Smooth muscle cell (in vitro differentiated cells): ENCODE measurements around the gene PRDM10. TPM values are rescaled to one million over a fixed set of nuclear protein-coding genes. Genes with fewer than 3 reads are reported as not detected.

Source experiments
- DNase-seq: peaks from one replicate; lab custom pipeline; 2025; ENCODE audit not compliant: unreplicated experiment; lab: John Stamatoyannopoulos, UW
- H2AFZ ChIP-seq: fragments of 200-600 bp; sonication (generic); 2 replicates; pipeline ENCODE4 v1.6.0; 2016; ENCODE audit warnings: antibody characterized with exemption, low read depth, mild to moderate bottlenecking
- H3F3A ChIP-seq: fragments of 200-600 bp; sonication (generic); 2 replicates; pipeline ENCODE4 v1.6.0; 2017; ENCODE audit warnings: antibody characterized with exemption, low read depth
- H3K27ac ChIP-seq: fragments of 200-600 bp; sonication (generic); 2 replicates; pipeline ENCODE4 v1.5.1; 2016; ENCODE audit warnings: low read depth, mild to moderate bottlenecking
- H3K27me3 ChIP-seq: fragments of 200-600 bp; sonication (generic); 2 replicates; pipeline ENCODE4 v1.6.1; 2016; ENCODE audit warnings: low read depth, mild to moderate bottlenecking
- H3K36me3 ChIP-seq: fragments of 200-600 bp; sonication (generic); 2 replicates; pipeline ENCODE4 v1.5.1; 2016; ENCODE audit warnings: low read depth
- H3K4me1 ChIP-seq: fragments of 200-600 bp; sonication (generic); 2 replicates; pipeline ENCODE4 v1.5.1; 2016; ENCODE audit warnings: low read depth
- H3K4me2 ChIP-seq: fragments of 200-600 bp; sonication (generic); 2 replicates; pipeline ENCODE4 v1.6.0; 2016; ENCODE audit warnings: mild to moderate bottlenecking
- H3K4me3 ChIP-seq: fragments of 200-600 bp; sonication (generic); 2 replicates; pipeline ENCODE4 v1.5.1; 2016; ENCODE audit warnings: mild to moderate bottlenecking
- H3K79me2 ChIP-seq: fragments of 200-600 bp; sonication (generic); 2 replicates; pipeline ENCODE4 v1.6.0; 2016; ENCODE audit warnings: low read depth, mild to moderate bottlenecking
- H3K9ac ChIP-seq: fragments of 200-600 bp; sonication (generic); 2 replicates; pipeline ENCODE4 v1.6.0; 2016; ENCODE audit warnings: low read depth
- H3K9me3 ChIP-seq: fragments of 200-600 bp; sonication (generic); replicated peaks from 2 replicates; pipeline ENCODE4 v1.5.1; 2016; ENCODE audit warnings: low read depth
- H4K20me1 ChIP-seq: fragments of 200-600 bp; sonication (generic); 2 replicates; pipeline ENCODE4 v1.6.0; 2016; ENCODE audit warnings: low read depth
- whole genome bisulfite sequencing: methylation state at CpG from one replicate; pipeline ENCODE4 v1.1.7; 2016; ENCODE audit warnings: low lambda C conversion rate; 5-methylcytosine and 5-hydroxymethylcytosine counted together
- polyA plus RNA-seq: library from polyadenylated mRNA; unstranded; fragments of >200 nt; fragmentation: Nextera tagmentation; extraction: Ambion mirVana; gene quantifications from 2 replicates; pipeline ENCODE4 v1.2.1, GENCODE V29; 2016
- total RNA-seq: library from RNA; depleted of rRNA; stranded (reverse); fragments of >200 nt; gene quantifications from 2 replicates; pipeline ENCODE4 v1.2.3, GENCODE V29; 2014
- TF ChIP-seq, protein P1 (sequence below): fragments of 200-600 bp; sonication (generic); IDR thresholded peaks from 2 replicates; pipeline ENCODE4 v1.5.1; 2017; ENCODE audit warnings: borderline replicate concordance, mild to moderate bottlenecking, antibody characterized with exemption; ENCODE audit not compliant: insufficient read depth, poor library complexity, severe bottlenecking

The PRDM10 gene
- total and polyA plus RNA-seq, 2 experiments from 2014 or later, result 3.7 to 12.2 TPM

DNA sequence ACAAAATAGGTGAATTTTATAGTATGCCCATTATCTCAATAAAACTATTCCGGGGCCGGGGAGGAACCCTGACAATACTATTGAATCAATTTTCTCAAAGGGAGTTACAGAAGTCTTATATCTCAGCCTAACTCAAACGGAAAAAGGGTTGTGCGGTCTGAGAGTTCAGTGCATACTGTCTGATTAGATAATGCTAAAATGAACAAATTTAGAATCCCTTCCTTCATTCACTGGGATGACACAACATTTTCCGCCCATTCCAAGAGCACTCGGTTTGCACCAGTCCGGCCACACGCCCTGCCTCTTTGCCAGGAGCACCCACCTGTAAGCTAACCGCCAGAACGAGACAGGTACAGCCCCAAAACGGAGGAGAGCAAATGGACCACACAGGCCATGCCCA lies 57.3 kb downstream of the PRDM10 start:
- Histone ChIP-seq H3K9me3 (no peaks in the 10 kb centered on the region), H3K9ac (no peak overlapping the region), H2AFZ (no peak overlapping the region), H3F3A (no peaks in the 10 kb centered on the region), H3K27ac (no peak overlapping the region), H3K36me3 (no peaks in the 10 kb centered on the region), H3K27me3 (no peaks in the 10 kb centered on the region), H3K79me2 (no peaks in the 10 kb centered on the region), H4K20me1 (peaks cover 34% of the 10 kb centered on the region), H3K4me3 (no peak overlapping the region), H3K4me2 (no peak overlapping the region), H3K4me1 (peaks cover 3% of the 10 kb centered on the region)
- no peak for DNase-seq
- TF ChIP-seq, protein P1, sequence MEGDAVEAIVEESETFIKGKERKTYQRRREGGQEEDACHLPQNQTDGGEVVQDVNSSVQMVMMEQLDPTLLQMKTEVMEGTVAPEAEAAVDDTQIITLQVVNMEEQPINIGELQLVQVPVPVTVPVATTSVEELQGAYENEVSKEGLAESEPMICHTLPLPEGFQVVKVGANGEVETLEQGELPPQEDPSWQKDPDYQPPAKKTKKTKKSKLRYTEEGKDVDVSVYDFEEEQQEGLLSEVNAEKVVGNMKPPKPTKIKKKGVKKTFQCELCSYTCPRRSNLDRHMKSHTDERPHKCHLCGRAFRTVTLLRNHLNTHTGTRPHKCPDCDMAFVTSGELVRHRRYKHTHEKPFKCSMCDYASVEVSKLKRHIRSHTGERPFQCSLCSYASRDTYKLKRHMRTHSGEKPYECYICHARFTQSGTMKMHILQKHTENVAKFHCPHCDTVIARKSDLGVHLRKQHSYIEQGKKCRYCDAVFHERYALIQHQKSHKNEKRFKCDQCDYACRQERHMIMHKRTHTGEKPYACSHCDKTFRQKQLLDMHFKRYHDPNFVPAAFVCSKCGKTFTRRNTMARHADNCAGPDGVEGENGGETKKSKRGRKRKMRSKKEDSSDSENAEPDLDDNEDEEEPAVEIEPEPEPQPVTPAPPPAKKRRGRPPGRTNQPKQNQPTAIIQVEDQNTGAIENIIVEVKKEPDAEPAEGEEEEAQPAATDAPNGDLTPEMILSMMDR, result no peak
- WGBS, result 93% methylated on average over 11 of the region's 11 CpGs

DNA sequence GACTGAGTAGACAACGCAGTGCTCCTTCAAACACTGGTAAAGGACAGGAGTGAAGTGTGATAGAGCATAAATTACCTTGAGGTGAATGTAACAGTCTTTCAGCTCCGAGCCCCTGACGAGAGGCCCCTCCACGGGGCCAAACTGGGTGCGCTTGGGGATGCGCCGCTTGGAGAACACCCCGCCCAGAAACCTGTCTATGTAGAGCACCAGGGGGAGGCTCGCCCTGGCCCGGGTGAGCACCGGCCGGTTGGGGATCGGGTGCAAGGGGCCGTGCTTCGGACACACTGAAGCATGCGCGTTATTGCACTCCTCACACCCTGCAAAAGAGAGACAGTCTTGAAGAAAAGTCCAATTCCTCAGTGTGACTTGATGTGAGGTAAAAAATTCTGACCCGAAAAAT lies 57.9 kb downstream of the PRDM10 start:
- no peak overlapping the region for H3K27ac ChIP-seq
- no peak overlapping the region for H3K4me2 ChIP-seq
- TF ChIP-seq, protein P1, result no peak
- no peak overlapping the region for H2AFZ ChIP-seq
- H3K27me3 ChIP-seq, result no peaks in the 10 kb centered on the region
- H3F3A ChIP-seq, result no peaks in the 10 kb centered on the region
- H3K9me3 ChIP-seq, result no peaks in the 10 kb centered on the region
- peaks cover 29% of the 10 kb centered on the region for H4K20me1 ChIP-seq
- DNase-seq, result no peak
- no peak overlapping the region for H3K4me3 ChIP-seq
- H3K9ac ChIP-seq, result no peak overlapping the region
- WGBS, result 97% methylated on average over 18 of the region's 18 CpGs
- H3K36me3 ChIP-seq, result no peaks in the 10 kb centered on the region
- peaks cover 3% of the 10 kb centered on the region for H3K4me1 ChIP-seq
- no peaks in the 10 kb centered on the region for H3K79me2 ChIP-seq

DNA sequence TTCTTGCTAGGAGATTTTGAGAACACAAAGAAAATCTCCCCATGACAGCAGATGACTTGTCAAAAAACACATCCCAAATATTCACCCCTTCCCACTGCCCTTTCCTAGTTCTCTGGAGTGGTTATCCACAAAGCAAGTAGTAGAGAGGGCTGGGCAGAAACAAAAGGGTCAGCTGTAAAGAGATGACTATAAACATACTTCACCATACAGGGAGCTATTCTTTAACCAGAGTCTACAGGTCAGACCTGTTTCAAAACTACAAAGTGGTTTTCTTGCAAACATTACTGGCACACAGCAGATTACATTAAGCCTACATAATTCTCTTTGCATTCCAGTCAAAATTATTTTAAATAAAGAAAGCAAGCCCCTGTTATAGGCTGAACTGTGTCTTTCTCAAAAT lies 59.6 kb downstream of the PRDM10 start:
- Histone ChIP-seq H2AFZ (no peak overlapping the region), H3K4me2 (no peak overlapping the region)

DNA sequence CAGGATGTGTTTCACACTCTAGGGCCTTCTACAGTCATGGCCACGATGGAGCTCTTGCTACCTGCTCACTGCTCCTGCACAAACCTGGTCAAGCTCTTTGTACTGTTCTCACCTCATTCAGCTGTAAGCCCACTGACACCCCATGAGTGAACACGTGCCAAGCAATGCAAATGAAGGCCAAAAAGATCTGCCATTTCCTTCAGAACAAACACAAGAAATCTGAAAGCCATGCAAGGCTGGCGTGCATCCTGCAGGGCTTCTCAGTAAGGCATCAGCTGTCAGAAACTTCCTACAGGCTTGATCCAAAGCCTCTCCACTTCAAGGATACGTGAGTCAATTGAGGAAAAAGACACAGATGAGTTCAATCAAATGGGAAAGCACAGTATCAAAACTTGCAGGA lies 63.1 kb downstream of the PRDM10 start:
- Histone ChIP-seq H3K79me2 (no peaks in the 10 kb centered on the region), H3K36me3 (no peaks in the 10 kb centered on the region), H4K20me1 (peaks cover 8% of the 10 kb centered on the region), H3K9ac (no peak overlapping the region), H3K4me2 (no peak overlapping the region), H3K9me3 (no peaks in the 10 kb centered on the region), H3K4me3 (no peak overlapping the region), H3F3A (no peaks in the 10 kb centered on the region), H2AFZ (no peak overlapping the region), H3K27ac (no peak overlapping the region), H3K4me1 (peaks cover 3% of the 10 kb centered on the region), H3K27me3 (no peaks in the 10 kb centered on the region)
- TF ChIP-seq, protein P1, result no peak
- DNase-seq, result no peak
- WGBS, result 97% methylated on average over 4 of the region's 4 CpGs

More for the DNA sequence above, 59.6 kb downstream of the PRDM10 start:
- Histone ChIP-seq H3K27ac (no peak overlapping the region), H3K4me3 (no peak overlapping the region), H3K27me3 (no peaks in the 10 kb centered on the region), H3F3A (no peaks in the 10 kb centered on the region), H4K20me1 (peaks cover 16% of the 10 kb centered on the region), H3K36me3 (no peaks in the 10 kb centered on the region), H3K4me1 (peaks cover 3% of the 10 kb centered on the region), H3K9me3 (no peaks in the 10 kb centered on the region), H3K79me2 (no peaks in the 10 kb centered on the region), H3K9ac (no peak overlapping the region)
- DNase-seq, result no peak
- TF ChIP-seq, protein P1, result no peak
